GM19467 (cell line): ENCODE measurements around the gene COL18A1.

ENCODE experiments used
- ATAC-seq: cut with Tn5 transposase; IDR thresholded peaks from one replicate; pipeline ENCODE4 v1.9.1; 2021; ENCODE audit warnings: mild to moderate bottlenecking, moderate library complexity; ENCODE audit not compliant: unreplicated experiment

COL18A1 gene

DNA sequence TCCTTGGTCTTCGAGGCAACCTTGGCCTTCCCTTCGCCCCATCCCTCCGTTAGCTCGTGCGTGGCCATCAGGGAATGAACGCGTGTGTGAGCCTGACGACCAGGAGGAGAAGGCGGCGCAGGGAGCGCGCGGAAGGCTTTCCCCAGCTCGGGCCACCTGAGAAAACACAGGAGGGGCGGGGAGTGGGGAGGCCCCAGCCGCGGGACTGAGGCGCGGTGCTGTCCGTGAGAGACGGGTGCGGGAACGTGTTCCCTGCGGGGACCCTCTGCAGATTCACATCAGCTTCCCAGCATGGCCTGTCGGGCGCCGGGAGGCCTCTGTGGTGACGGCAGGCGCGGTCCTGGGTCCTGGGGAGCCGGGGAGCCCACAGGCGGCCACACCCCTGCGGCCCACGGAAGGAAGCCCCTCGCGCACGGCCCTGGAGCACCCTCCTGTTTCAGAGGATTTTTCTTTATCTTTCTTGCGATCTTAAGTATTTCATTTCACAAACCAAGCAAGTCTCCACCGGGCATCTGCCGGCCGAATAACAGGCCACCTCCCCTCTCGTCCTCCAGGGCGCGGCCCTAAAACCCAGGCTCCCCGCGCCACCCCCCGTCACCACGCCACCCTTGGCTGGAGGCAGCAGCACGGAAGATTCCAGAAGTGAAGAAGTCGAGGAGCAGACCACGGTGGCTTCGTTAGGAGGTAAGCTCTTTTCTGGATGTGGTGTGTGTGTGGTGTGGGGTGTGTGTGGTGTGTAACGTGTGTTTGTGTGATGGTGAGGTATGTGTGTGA is 71.0 kb downstream of the COL18A1 start:
- ATAC-seq, result no peak

DNA sequence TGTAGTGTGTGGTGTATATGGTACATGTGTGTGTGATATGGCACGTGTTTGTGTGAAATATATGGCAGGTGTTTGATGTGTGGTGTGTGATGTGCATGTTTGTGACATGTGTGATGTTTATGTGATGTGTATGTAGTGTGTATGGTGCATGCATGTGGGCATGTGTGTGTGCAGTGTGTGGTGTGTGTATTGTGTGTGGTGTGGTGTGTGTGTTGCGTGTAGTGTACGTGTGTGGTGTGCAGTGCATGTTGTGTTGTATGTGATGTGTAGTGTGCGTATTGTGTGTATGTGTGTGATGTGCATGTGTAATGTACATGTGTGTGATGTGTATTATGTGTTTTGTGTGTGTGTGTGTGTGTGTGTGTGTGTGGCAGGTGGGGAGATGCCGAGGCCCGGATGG is 71.6 kb downstream of the COL18A1 start:
- ATAC-seq, result no peak

DNA sequence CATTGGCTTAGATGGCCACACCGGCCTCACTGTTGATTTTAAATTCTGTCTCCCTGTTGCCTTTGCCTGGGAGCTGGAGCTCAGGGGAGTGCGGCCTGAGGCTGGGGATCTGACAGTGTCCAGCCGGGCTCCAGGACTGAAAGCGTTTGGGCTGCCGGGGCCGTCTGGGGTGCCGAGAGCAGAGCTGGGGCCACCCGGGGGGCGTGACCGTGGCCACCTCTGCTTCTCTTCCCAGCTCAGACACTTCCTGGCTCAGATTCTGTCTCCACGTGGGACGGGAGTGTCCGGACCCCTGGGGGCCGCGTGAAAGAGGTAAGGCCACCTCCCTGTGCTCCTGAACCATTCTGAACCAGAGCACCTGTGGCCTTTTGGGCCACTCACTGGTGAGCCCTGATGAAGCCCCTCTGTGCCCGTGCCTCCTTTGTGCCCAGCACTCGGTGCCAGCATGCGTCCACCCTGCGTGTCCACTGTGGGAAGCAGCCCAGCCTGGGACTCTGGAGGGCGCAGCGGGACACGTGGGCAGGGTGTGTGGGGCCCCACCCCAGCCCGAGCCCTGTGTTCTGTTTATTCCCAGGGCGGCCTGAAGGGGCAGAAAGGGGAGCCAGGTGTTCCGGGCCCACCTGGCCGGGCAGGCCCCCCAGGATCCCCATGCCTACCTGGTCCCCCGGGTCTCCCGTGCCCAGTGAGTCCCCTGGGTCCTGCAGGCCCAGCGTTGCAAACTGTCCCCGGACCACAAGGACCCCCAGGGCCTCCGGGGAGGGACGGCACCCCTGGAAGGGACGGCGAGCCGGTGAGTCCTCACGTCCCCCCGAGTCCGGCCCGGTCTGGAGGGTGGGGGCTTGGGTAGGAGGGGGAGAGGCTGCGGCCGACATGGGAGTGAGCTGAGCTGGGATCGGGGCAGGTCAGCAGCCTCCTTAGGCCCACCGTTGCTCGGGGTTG is 72.5 kb downstream of the COL18A1 start:
- no peak for ATAC-seq

DNA sequence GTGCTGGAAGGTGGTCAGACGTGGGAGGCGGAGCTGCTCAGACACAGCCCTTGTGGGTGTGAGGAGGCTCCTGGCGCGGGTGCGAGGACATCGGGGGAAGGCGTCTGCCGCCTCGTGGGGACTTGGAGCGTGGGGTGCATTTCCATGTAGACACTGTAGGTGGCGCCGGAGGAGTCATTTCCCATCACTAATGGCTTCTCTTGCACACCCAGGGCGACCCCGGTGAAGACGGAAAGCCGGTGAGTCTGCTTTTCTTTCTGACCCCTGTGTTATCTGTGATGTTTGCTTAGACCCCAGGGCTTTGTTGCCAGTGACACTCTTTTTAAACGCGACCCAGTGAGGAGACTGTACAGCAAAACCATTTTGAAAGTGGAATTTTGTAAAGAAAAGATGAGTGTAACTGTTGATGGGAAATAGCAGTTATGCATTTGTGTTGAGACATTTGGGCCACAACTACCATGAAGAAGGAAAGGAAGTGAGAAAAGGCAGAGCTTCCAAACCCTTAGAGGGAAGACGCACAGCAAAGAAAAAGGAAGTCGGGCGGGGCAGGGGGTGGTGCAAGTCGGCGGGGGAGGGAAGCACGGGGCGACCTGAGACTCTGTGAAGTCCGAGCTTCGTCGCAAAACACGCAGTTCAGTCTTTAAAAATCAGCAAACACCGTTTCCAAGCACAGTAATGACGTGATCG is 73.3 kb downstream of the COL18A1 start:
- no peak for ATAC-seq

DNA sequence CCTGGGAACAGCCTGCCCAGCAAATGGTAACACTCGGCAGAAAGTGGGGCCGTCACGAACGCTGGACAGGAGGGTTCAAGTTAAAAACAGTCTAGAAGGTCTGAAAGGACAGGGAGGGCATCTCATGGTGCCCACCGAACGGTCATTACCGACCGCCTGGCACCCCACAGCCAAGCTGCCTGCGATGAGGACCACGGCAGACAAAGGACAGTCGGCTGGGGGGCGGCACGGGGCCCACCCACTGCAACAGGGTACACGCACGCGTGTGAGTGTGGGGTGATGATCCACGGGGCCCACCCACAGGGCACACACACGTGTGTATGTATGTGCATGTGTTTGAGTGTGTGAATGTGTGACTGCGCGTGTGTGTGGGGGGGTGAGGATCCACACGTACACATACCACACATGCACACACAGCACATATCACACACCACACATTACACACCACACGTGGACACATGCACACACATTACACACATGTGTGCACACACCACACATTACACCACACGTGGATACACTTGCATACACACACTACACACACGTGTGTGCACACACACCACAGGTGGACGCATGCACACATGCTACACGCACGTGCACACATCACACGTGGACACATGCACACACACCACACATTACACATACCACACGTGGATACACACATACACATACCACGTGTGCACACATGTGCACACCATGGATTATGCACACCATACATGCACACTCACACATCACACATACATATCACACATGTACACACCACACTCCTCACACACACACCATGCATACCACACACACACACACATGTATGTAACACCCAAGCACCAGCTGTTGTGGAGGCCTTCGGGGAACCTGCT is 74.1 kb downstream of the COL18A1 start:
- no peak for ATAC-seq

DNA sequence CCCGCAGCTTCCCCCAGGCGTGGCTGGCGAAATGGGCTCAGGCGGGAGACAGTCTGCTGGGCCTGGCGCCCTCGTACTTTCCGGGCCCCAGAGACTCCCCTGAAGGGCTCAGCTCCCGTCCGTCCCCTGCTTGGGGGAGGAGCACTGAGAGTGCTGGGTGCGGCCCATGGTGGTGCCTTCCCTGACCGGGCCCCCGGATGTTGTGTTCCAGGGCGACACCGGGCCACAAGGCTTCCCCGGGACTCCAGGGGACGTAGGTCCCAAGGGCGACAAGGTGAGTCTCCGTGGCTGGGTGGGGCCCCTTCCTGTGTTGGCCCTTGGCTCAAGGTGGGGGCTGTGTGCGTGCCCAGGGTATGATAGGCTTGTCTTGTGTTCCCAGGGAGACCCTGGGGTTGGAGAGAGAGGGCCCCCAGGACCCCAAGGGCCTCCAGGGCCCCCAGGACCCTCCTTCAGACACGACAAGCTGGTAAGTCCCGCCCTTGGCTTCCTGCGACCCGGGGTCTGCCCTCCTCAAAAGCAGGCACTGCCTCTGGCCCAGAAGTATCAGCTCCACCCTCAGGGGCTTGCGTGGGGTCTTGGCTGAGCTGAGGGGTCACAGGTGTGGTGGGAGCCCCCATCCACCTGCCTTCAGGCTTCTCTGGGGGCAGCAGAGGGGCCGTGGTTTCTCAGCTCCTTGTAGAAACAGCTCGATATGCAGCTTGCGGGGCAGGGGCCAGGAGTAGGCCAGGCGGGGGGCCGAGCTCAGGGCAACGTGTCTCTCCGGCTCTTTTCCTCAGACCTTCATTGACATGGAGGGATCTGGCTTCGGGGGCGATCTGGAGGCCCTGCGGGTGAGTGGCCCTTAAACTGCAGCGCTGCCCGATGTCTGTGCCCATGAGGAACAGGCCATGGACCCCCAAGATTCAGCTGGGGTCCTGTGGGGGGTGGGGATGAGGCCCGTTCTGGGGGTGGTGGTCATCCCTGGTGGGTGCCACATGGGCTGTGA is 75.0 kb downstream of the COL18A1 start:
- ATAC-seq, result no peak

DNA sequence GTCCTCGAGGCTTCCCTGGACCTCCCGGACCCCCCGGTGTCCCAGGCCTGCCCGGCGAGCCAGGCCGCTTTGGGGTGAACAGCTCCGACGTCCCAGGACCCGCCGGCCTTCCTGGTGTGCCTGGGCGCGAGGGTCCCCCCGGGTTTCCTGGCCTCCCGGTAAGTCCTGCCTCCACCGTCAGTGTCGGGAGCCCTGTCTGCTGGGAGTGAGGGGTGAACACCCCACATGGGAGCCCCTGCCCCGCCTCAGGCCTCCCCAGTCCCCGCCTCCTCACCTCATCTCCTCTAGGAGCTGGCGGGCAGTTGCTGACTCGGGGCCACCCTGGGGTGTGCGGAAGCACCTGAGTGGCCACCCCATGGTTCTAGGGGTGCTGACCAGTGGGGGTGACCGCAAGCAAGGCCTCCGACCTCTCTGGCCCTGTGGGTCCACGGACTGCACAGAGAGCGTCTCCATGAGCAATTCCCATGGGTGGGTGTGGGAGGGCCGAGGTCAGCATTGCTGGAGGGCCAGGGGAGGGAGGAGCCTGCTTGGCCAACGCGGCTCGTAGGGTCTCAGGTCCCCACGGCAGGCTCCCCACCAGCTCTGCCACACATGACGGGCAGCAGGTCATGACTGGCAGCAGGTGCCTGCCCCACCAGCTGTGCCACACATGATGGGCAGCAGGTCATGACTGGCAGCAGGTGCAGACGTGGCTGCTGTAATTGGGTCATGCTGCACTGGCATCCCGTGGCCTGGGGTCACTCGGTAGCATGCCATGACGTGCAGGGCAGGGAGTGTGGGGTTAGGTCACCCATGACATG is 75.9 kb downstream of the COL18A1 start:
- no peak for ATAC-seq

DNA sequence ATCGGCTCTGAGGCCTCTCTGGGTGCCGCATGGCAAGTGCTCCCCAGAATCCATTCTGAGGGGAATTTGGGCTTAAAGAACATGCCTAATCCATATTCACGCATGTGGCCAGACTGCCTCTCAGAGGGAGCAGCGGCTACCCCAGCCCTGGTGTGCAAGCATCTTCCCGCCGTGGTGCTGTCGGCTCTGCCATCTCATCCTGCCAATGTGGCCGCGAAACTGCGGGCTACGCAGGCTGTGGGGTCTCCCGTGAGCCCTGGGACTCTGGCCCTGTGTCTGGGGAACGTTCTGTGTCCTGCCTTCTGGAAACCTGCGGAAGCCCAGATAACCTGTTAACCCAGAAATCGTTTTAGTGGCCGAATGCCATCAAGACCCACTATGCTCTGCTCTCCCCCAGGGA is 76.6 kb downstream of the COL18A1 start:
- ATAC-seq, result no peak

DNA sequence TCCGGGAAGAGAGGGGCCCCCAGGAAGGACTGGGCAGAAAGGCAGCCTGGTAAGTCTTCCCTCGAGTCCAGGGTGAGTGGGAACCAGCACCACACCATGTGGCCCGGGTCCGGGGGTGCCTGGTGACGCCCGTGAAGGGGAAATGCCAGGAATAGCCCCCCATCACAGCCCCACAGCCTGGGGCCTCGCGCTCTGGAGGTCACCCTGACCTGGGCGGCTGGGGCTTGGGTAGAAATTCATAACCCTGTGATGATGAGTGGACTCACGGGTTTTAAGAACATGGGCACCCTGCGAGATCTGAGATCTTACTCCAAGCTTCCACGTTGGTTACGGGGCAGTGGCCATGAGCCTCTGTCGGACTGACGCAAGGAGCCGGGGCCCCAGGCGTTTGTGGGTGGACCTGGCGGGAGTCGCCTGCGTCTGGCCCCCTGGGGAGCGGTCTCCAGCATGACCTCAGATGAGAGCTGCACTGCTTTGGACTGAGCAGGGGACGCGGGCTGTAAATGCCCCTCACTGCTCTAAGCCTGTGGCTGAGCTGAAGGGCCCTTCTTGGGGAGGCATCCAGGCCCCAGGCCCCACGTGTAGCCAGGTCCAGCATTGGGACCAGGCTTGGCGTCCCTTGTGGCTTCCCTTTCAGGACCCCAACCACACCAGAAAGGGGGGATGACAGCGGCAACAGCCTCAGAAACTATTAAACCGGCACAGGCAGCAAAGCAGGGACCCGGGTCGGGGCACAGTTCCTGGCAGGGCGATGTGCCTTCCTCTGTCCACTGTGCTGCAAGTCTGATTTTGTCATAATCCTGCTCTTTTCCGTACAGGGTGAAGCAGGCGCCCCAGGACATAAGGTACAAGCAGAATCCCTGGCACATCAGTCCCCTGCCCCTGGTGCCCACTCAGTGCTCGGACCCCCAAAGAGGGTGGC is 77.3 kb downstream of the COL18A1 start:
- ATAC-seq, result no peak

DNA sequence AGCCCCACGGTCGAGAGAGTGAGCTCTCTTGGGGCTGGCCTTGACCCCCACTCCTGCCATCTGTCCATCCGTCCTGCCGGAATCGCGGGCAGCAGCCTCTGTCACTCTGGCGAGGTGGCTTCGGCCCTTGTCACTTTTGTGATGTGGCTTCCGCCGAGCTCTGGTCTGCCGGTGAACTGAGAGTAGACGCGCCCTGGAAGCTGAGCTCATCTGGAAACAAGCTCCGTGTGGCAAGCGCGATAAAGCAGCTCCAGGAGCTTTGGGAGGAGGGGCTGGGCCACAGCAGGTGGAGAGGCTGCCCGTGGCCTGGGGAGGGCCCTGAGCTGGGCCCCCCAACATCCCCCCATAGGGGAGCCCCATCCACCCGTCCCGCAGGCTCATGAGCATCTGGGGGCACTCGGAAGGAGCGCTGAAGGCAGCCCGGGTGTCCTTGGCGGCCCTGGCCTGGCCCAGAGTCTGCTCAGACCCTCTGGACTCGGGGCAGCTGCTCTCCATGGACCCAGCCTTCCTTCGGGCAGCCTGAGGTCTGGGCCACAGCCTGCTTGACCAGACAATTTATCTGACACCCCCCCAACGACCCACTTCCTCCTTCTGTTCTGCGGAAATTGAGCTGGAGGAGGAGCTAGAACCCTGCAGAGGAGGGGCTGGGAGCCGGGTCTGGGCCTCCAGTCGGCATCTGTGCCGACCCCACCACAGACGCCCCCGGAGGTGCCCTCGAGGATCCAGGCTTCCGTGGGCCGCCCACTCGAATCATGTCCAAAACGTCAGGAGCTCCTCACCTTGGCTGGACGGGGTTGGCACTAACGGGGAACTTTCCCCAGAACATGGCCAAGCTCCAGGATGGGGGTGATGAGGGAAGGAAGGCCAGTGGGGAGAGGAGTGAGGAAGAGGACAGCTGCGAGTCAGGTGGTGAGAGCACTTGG is 78.2 kb downstream of the COL18A1 start:
- ATAC-seq, result no peak

DNA sequence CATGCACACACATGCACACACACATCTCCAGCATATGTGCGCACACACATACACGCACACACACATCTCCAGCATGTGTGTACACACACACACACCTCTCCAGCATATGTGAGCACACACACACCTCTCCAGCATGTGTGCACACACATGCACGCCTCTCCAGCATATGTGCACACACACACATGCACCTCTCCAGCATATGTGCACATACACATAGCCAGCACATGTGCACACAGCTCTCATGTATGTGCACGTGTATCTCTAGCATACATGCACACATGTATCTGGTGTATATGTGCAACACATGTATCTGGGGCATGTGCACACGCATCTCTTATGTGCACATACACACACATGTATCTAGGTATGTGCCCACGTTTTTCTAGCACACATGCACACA is 79.4 kb downstream of the COL18A1 start:
- no peak for ATAC-seq

DNA sequence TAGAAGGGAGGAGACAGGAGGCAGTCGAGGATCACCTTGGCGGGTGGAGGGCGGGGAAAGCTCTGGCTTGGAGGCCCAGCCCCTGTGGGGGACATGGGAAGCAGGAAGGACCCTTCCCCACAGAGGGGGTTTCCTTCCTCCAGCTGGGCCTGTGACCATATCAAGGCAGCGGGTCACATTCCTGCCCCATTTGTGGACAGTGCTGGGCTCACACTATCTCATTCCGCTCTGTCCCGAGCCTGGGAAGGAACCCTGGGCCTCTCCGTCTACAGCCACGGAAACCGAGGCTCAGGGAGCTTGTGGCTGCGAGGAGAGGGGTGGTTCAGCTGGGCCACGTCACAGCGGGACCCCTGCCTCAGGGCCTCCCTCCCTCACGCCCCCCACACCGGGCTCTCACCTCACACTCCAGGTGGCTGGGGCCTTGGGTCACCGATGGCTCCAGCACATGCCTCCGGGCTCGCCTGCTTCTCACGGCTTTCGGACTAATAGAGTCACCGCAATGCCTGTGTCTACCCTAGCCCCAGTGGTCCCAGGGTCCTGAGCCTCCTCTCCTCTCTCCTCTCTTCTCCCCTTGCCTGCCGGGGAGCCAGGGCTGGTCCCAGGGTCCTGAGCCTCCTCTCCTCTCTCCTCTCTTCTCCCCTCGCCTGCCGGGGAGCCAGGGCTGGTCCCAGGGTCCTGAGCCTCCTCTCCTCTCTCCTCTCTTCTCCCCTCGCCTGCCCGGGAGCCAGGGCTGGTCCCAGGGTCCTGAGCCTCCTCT is 80.9 kb downstream of the COL18A1 start:
- no peak for ATAC-seq

DNA sequence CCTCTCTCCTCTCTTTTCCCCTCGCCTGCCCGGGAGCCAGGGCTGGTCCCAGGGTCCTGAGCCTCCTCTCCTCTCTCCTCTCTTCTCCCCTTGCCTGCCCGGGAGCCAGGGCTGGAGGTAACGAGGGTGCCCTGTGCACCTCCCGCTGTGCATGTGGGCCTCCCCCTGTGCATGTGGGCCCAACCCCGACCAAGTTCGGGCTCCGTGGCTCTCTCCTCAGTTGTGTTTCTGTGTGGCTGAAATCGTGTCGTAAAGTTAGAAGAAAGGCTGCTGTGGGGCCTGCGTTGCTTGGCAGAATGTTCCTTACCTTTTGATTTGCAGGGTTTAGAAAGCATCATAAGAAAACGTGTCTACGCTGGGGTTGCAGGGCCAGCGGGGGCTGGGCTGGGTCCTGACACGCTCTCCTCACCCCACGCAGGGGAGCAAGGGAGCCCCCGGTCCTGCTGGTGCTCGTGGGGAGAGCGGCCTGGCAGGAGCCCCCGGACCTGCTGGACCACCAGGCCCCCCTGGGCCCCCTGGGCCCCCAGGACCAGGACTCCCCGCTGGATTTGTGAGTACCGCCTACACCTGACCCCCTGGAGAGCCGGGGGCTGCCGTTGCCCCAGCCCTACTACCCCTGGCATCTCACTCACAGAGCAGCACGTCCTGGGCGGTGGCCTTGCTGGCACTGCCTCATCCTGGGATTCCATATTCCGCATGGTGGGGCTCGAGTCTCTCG is 81.6 kb downstream of the COL18A1 start:
- no peak for ATAC-seq

DNA sequence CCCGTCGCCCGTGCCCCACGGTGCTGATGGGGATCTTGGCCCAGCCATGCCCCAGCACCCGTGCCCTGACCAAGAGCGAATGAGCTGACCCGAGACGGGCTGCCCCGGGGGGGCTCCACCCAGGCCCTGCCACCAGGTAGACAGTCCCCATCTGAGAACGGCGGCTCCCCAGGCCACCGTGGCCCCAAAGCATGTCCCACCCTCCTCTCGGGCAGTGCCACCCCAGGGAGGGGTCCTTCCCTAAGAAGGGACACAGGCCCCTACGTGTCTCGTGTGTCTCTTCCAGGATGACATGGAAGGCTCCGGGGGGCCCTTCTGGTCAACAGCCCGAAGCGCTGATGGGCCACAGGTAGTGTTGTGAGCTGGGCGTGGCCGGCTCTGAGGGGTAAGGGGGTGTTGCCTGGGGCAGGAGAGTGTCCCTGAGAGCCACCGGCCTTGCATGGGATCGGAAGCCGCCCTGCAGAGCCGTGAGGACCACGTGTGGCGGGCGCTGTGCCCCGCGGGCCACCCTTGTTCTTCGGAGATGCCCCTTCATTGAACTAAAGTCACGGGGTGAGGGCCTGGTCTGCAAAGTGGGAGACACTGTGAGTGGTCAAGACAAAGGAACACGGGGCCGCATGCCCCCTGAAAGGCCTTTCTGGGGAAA is 82.3 kb downstream of the COL18A1 start:
- no peak for ATAC-seq
